Nephron (organoid): ENCODE results near the gene CCDC30.

ENCODE experiments used
- H3K27ac Mint-ChIP-seq, 3 experiments: 2 replicates each; pipeline ENCODE4 v1.8.0; 2020; ENCODE audit warnings: mixed read lengths in 3 of 3, mild to moderate bottlenecking in 2 of 3, moderate library complexity in 1 of 3
- H3K27me3 Mint-ChIP-seq: 2 replicates; pipeline ENCODE4 v1.8.0; 2021; ENCODE audit warnings: low read depth, mild to moderate bottlenecking, moderate library complexity, mixed read lengths
- H3K36me3 Mint-ChIP-seq: 2 replicates; pipeline ENCODE4 v1.8.0; 2020; ENCODE audit warnings: low read depth, mixed read lengths
- H3K4me1 Mint-ChIP-seq: 2 replicates; pipeline ENCODE4 v1.8.0; 2020; ENCODE audit warnings: mixed read lengths
- H3K4me3 Mint-ChIP-seq, 3 experiments: 2 replicates each; pipeline ENCODE4 v1.8.0; 2020; ENCODE audit warnings: mild to moderate bottlenecking in 3 of 3, mixed read lengths in 3 of 3, moderate library complexity in 2 of 3
- H3K9me3 Mint-ChIP-seq: 2 replicates; pipeline ENCODE4 v1.8.0; 2020; ENCODE audit warnings: mixed read lengths
- CTCF ChIP-seq, 3 experiments: fragments of 200-600 bp; sonication (generic); IDR thresholded peaks; one replicate each; pipeline ENCODE4 v1.5.0; 2021; ENCODE audit warnings: antibody characterized with exemption in 3 of 3; ENCODE audit not compliant: unreplicated experiment in 3 of 3

The CCDC30 gene

DNA sequence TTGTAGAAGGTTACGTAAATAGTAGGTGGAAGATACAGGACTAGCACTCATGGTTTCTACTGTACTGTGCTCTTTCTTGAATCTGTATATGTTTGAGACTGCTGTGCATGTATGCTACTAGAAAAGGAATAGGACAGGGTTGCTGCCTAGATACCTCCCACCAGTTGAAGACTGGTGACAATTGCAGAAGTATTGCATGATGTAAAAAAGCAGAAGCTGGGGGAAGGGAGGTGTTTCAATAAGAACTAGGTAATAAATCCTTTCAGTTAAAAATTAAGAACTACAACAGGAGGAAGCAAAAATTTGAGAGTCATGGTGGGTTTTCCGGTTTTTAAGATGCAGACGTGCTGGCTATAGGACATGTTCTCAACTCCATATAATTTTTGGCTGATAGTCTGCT is 88.1 kb downstream of the CCDC30 start:
- no peak for TF ChIP-seq CTCF (IDR thresholded peaks at IDR 0.05; ENCODE audit: unreplicated experiment in 3 of 3)
- Mint-ChIP-seq H3K36me3 (no peaks in the 10 kb centered on the region), H3K4me1 (no peaks in the 10 kb centered on the region), H3K27me3 (no peaks in the 10 kb centered on the region), H3K27ac (no peak overlapping the region), H3K9me3 (no peaks in the 10 kb centered on the region), H3K4me3 (no peak overlapping the region)

- no peaks in the 10 kb centered on the region for H3K9me3 Mint-ChIP-seq
- H3K27ac Mint-ChIP-seq = no peak overlapping the region
- H3K27me3 Mint-ChIP-seq = no peaks in the 10 kb centered on the region
- TF ChIP-seq CTCF (IDR thresholded peaks at IDR 0.05; ENCODE audit: unreplicated experiment in 3 of 3) = no peak
- no peaks in the 10 kb centered on the region for H3K36me3 Mint-ChIP-seq
- no peaks in the 10 kb centered on the region for H3K4me1 Mint-ChIP-seq
- no peak overlapping the region for H3K4me3 Mint-ChIP-seq
Observed at GRCh38 chr1:42551590-42551989, 88.5 kb downstream of the CCDC30 start.

- H3K4me1 Mint-ChIP-seq = no peaks in the 10 kb centered on the region
- H3K4me3 Mint-ChIP-seq = no peak overlapping the region
- peaks cover 3% of the 10 kb centered on the region for H3K36me3 Mint-ChIP-seq
- H3K27ac Mint-ChIP-seq = no peak overlapping the region
- H3K27me3 Mint-ChIP-seq = no peaks in the 10 kb centered on the region
- no peak for TF ChIP-seq CTCF (IDR thresholded peaks at IDR 0.05; ENCODE audit: unreplicated experiment in 3 of 3)
- no peaks in the 10 kb centered on the region for H3K9me3 Mint-ChIP-seq
Observed at GRCh38 chr1:42552636-42553035, 89.5 kb downstream of the CCDC30 start.

DNA sequence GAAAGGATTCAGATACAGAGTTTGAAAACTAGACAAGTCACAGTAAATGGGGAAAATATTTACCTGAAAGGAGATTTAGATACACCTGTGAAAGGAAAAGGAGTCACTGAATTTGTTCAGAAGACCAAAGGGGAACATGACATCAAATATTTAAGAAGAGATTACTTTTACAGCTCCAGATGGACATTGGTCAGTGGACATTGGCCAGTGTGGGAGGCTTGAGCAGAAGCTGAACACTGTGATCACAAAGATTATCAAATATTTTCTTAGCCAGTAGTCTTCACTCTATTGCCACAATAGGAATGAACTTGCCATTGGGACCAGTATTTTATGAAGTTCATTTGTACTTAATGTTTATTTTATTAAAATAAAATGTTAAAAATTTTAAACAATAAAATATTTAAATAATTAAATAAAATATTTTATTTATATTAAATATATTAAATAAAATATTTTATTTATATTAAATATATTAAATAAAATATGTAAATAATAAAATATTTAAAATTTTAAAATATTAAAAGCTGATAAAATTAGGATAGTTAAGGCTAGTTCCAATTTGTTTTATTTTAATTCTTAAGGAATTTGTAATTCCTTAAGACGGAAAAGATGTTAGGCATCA is 94.3 kb downstream of the CCDC30 start:
- H3K27me3 Mint-ChIP-seq = no peaks in the 10 kb centered on the region
- H3K4me1 Mint-ChIP-seq = no peaks in the 10 kb centered on the region
- TF ChIP-seq CTCF (IDR thresholded peaks at IDR 0.05; ENCODE audit: unreplicated experiment in 3 of 3) = no peak
- no peak overlapping the region for H3K4me3 Mint-ChIP-seq
- H3K36me3 Mint-ChIP-seq = peaks cover 17% of the 10 kb centered on the region
- no peak overlapping the region for H3K27ac Mint-ChIP-seq
- H3K9me3 Mint-ChIP-seq = peaks cover 17% of the 10 kb centered on the region

- no peak overlapping the region for H3K4me3 Mint-ChIP-seq
- no peaks in the 10 kb centered on the region for H3K27me3 Mint-ChIP-seq
- peaks cover 12% of the 10 kb centered on the region for H3K36me3 Mint-ChIP-seq
- peaks cover under 1% of the 10 kb centered on the region for H3K9me3 Mint-ChIP-seq
- TF ChIP-seq CTCF (IDR thresholded peaks at IDR 0.05; ENCODE audit: unreplicated experiment in 3 of 3) = no peak
- H3K4me1 Mint-ChIP-seq = no peaks in the 10 kb centered on the region
- no peak overlapping the region for H3K27ac Mint-ChIP-seq
Observed at GRCh38 chr1:42567038-42567437, 104.0 kb downstream of the CCDC30 start.

DNA sequence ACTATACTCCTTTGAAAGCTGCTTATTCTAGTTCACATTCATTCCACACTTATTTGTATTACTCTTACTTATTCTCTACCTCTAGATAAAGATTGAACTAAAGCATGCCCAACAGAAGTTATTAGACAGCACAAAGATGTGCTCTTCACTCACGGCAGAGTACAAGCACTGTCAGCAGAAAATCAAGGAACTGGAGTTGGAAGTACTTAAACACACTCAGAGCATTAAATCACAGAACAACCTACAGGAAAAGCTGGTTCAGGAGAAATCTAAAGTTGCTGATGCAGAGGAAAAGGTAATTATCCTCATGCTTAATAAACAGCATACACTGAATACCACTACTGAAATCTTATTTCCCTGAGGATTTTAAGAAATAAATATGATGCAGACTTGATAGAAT is 113.8 kb downstream of the CCDC30 start:
- H3K27me3 Mint-ChIP-seq = no peaks in the 10 kb centered on the region
- H3K4me3 Mint-ChIP-seq = no peak overlapping the region
- H3K27ac Mint-ChIP-seq = peak overlapping the region in 2 of 3 experiments; percentile 25 to 53
- no peaks in the 10 kb centered on the region for H3K4me1 Mint-ChIP-seq
- no peaks in the 10 kb centered on the region for H3K9me3 Mint-ChIP-seq
- no peaks in the 10 kb centered on the region for H3K36me3 Mint-ChIP-seq
- TF ChIP-seq CTCF (IDR thresholded peaks at IDR 0.05; ENCODE audit: unreplicated experiment in 3 of 3) = no peak
